Mesenchymal stem cell (in vitro differentiated cells and primary cell): Measurements from ENCODE around the gene CAPN9.

Source experiments
- DNase-seq: peaks from one replicate; pipeline ENCODE4 v3.0.0-alpha.2; 2013
- H2AFZ ChIP-seq: one replicate; pipeline ENCODE4 v1.6.1; 2013; ENCODE audit warnings: low read depth, mild to moderate bottlenecking, control low read depth, inconsistent platforms, low read length, moderate library complexity
- H2AK5ac ChIP-seq: 2 replicates; pipeline ENCODE4 v1.6.1; 2013; ENCODE audit warnings: low read length, moderate library complexity, mild to moderate bottlenecking, inconsistent platforms; ENCODE audit not compliant: severe bottlenecking
- H2BK120ac ChIP-seq: one replicate; pipeline ENCODE4 v1.6.1; 2013; ENCODE audit warnings: low read depth, mild to moderate bottlenecking, inconsistent platforms, low read length, moderate library complexity
- H2BK12ac ChIP-seq, 2 experiments: one replicate each; pipeline ENCODE4 v1.6.1; 2013; ENCODE audit warnings: inconsistent platforms in 2 of 2, low read length in 2 of 2, mild to moderate bottlenecking in 2 of 2, moderate library complexity in 2 of 2, control low read depth in 1 of 2
- H2BK15ac ChIP-seq: one replicate; pipeline ENCODE4 v1.6.1; 2013; ENCODE audit warnings: mild to moderate bottlenecking, low read depth, inconsistent platforms; ENCODE audit not compliant: poor library complexity, severe bottlenecking
- H2BK5ac ChIP-seq: 2 replicates; pipeline ENCODE4 v1.6.1; 2013; ENCODE audit warnings: low read depth, mild to moderate bottlenecking, low read length, control low read depth, inconsistent platforms; ENCODE audit not compliant: poor library complexity, severe bottlenecking
- H3K14ac ChIP-seq, 2 experiments: one replicate each; pipeline ENCODE4 v1.6.1; 2013; ENCODE audit warnings: inconsistent platforms in 2 of 2, low read length in 2 of 2, control low read depth in 1 of 2, mild to moderate bottlenecking in 1 of 2, moderate library complexity in 1 of 2
- H3K18ac ChIP-seq, 2 experiments: one replicate each; pipeline ENCODE4 v1.6.1; 2013; ENCODE audit warnings: inconsistent platforms in 2 of 2, low read length in 2 of 2, control low read depth in 1 of 2, low read depth in 1 of 2, mild to moderate bottlenecking in 1 of 2
- H3K23ac ChIP-seq, 2 experiments: one replicate each; pipeline ENCODE4 v1.6.1; 2013; ENCODE audit warnings: inconsistent platforms in 2 of 2, low read length in 2 of 2, mild to moderate bottlenecking in 2 of 2, moderate library complexity in 2 of 2, control low read depth in 1 of 2
- H3K27ac ChIP-seq: 2 replicates; pipeline ENCODE4 v1.5.1; 2013; ENCODE audit warnings: mild to moderate bottlenecking, moderate library complexity, low read length, control low read depth, inconsistent platforms; ENCODE audit not compliant: poor library complexity, severe bottlenecking
- H3K27me3 ChIP-seq, 2 experiments: 2 replicates each; pipeline versions ENCODE4 v1.6.1 to v1.7.0; 2013; ENCODE audit warnings: low read length in 2 of 2, mild to moderate bottlenecking in 2 of 2, moderate library complexity in 2 of 2, control low read depth in 1 of 2, inconsistent platforms in 1 of 2; ENCODE audit not compliant: control insufficient read depth in 1 of 2, insufficient read depth in 1 of 2
- H3K36me3 ChIP-seq, 2 experiments: 2 replicates each; pipeline versions ENCODE4 v1.6.1 to v1.7.0; 2013; ENCODE audit warnings: low read length in 2 of 2, control low read depth in 1 of 2, inconsistent platforms in 1 of 2, low read depth in 1 of 2, mild to moderate bottlenecking in 1 of 2; ENCODE audit not compliant: insufficient read depth in 2 of 2, control insufficient read depth in 1 of 2
- H3K4ac ChIP-seq, 2 experiments: one replicate each; pipeline ENCODE4 v1.6.1; 2013; ENCODE audit warnings: inconsistent platforms in 2 of 2, low read length in 2 of 2, mild to moderate bottlenecking in 2 of 2, moderate library complexity in 2 of 2, control low read depth in 1 of 2, low read depth in 1 of 2
- H3K4me1 ChIP-seq: 2 replicates; pipeline ENCODE4 v1.6.1; 2013; ENCODE audit warnings: low read depth, low read length, control low read depth; ENCODE audit not compliant: control insufficient read depth, insufficient read depth
- H3K4me2 ChIP-seq: 2 replicates; pipeline ENCODE4 v1.6.1; 2013; ENCODE audit warnings: low read length, mild to moderate bottlenecking, inconsistent platforms; ENCODE audit not compliant: poor library complexity, severe bottlenecking
- H3K4me3 ChIP-seq, 2 experiments: 2 replicates each; pipeline versions ENCODE4 v1.5.1 to v1.7.0; 2013; ENCODE audit warnings: low read length in 2 of 2, mild to moderate bottlenecking in 2 of 2, control low read depth in 1 of 2, low read depth in 1 of 2; ENCODE audit not compliant: insufficient read depth in 1 of 2
- H3K79me1 ChIP-seq: replicated peaks from 2 replicates; pipeline ENCODE4 v1.6.1; 2013; ENCODE audit warnings: mild to moderate bottlenecking, control low read depth, low read length, inconsistent platforms; ENCODE audit not compliant: poor library complexity, severe bottlenecking
- H3K9ac ChIP-seq: 2 replicates; pipeline ENCODE4 v1.7.0; 2013; ENCODE audit warnings: mild to moderate bottlenecking, low read length, moderate library complexity
- H3K9me3 ChIP-seq: 2 replicates; pipeline ENCODE4 v1.7.0; 2013; ENCODE audit warnings: mild to moderate bottlenecking, low read length; ENCODE audit not compliant: control insufficient read depth
- H4K8ac ChIP-seq: one replicate; pipeline ENCODE4 v1.6.1; 2013; ENCODE audit warnings: inconsistent platforms, mild to moderate bottlenecking, low read length, moderate library complexity
- H4K91ac ChIP-seq: one replicate; pipeline ENCODE4 v1.6.1; 2013; ENCODE audit warnings: mild to moderate bottlenecking, low read length, inconsistent platforms
- WGBS: methylation state at CpG from one replicate; pipeline ENCODE4 v1.1.7; 2013; ENCODE audit warnings: mixed read lengths; 5-methylcytosine and 5-hydroxymethylcytosine counted together

The CAPN9 gene

DNA sequence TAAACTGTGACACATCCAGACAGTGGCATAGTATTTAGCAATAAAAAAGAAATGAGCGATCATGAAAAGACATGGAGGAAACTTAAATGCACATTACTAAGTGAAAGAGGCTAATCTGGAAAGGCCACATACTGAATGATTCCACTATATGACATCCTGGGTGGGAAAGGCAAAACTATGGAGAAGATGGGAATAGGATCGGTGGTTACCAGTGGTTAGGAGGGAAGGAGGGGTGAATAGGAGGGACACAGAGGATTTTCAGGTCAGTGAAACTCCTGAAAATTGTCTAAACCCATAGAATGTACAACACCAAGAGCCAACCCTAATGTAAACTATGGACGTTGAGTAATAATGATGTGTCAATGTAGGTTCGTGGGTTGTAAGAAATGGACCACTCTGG is 47.1 kb upstream of the CAPN9 start:
- H2AFZ ChIP-seq, result no peak overlapping the region

DNA sequence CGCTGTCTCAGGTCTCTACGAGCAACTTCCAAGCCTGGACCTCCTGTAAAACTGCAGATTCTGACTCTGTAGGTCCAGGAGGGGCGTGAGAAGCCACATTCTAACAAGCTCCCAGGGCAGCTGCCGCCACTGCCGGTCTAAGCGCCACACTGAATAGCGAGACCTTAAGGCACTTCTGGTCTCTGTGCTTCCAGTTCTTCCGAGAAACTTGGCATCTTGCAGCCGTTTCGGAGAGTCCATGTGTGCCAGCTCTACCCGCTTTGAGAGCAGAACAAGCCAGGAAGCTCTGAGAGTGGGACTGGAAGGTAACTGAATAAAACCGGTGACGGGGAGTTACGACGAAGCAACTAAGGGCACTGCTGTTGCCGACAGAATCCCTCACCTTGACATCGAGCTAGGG is 45.8 kb upstream of the CAPN9 start:
- no peak overlapping the region for H2BK5ac ChIP-seq
- H4K8ac ChIP-seq, result no peak overlapping the region
- no peak overlapping the region for H2BK120ac ChIP-seq
- H3K4ac ChIP-seq, result no peak overlapping the region
- 91% methylated on average over 17 of the region's 17 CpGs for whole genome bisulfite sequencing
- no peak overlapping the region for H2BK12ac ChIP-seq
- no peaks in the 10 kb centered on the region for H3K79me1 ChIP-seq
- no peak for DNase-seq
- no peak overlapping the region for H2AFZ ChIP-seq
- H3K18ac ChIP-seq, result no peak overlapping the region
- no peak overlapping the region for H3K27ac ChIP-seq
- H3K23ac ChIP-seq, result no peak overlapping the region
- H3K4me2 ChIP-seq, result no peak overlapping the region
- H3K4me3 ChIP-seq, result no peak overlapping the region
- H3K9ac ChIP-seq, result no peak overlapping the region
- peaks cover 0 to 12% of the 10 kb centered on the region in 2 experiments for H3K27me3 ChIP-seq
- no peak overlapping the region for H3K14ac ChIP-seq
- peaks cover 9% of the 10 kb centered on the region for H3K4me1 ChIP-seq
- H3K9me3 ChIP-seq, result no peaks in the 10 kb centered on the region
- no peak overlapping the region for H2AK5ac ChIP-seq
- H3K36me3 ChIP-seq, result no peaks in the 10 kb centered on the region
- H4K91ac ChIP-seq, result no peak overlapping the region
- H2BK15ac ChIP-seq, result no peak overlapping the region

More for the DNA sequence above, 47.1 kb upstream of the CAPN9 start:
- Histone ChIP-seq H4K91ac (no peak overlapping the region), H2AK5ac (no peak overlapping the region), H3K4me2 (no peak overlapping the region), H3K9me3 (no peaks in the 10 kb centered on the region), H3K4me3 (no peak overlapping the region), H3K4ac (no peak overlapping the region), H2BK15ac (no peak overlapping the region), H3K36me3 (peaks cover 0 to under 1% of the 10 kb centered on the region in 2 experiments), H2BK120ac (no peak overlapping the region), H3K27me3 (peaks cover 0 to 8% of the 10 kb centered on the region in 2 experiments), H2BK5ac (no peak overlapping the region), H3K79me1 (no peaks in the 10 kb centered on the region), H2BK12ac (no peak overlapping the region), H3K4me1 (peaks cover 9% of the 10 kb centered on the region), H3K18ac (no peak overlapping the region), H3K14ac (no peak overlapping the region), H3K27ac (no peak overlapping the region), H4K8ac (no peak overlapping the region), H3K9ac (no peak overlapping the region), H3K23ac (no peak overlapping the region)
- DNase-seq, result no peak
- 75% methylated on average over 4 of the region's 4 CpGs for WGBS

DNA sequence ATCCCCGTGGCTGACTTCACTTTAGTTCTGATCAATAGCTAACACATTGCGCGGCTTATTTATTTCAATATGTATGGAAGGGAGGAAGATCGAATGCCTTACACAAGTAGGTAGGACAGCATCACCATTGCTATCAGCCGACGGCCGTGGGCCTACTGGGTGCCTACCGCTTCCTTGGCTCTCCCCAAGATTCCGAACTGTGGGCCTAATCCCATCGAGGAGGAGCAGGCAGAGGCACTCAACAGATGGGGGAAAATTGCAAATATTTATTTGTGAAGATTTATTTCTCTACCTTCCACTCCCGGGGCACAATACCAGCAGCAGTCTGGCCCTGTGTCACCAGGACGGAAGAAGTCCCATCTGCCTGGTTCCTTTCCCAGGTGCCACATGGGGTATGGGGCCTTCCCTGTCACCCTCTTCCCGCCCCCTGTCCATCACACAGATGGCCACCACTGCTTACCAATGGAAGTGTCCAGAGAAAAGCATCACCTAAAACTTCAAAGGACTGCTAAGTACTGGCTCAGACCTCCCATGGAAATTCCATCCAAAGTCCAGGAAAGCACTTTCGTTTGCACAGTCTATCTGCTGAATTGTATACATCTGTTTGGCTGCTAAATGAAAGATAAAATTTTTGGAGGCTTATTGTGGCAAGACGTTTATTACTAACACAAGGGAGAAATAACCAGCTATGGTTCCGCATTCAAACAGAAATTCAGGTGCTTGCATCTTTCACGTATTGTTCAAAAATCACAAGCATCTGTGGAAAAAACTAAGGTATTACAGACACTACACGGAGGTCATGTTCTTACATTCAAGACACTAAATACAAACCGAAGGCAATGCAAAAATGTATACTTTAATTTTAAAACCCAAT is 45.1 kb upstream of the CAPN9 start:
- Histone ChIP-seq H3K18ac (no peak overlapping the region), H3K14ac (no peak overlapping the region), H2BK5ac (no peak overlapping the region), H2AFZ (no peak overlapping the region), H3K4ac (no peak overlapping the region), H2BK120ac (no peak overlapping the region), H2AK5ac (no peak overlapping the region), H3K27me3 (peaks cover under 1 to 12% of the 10 kb centered on the region in 2 experiments), H3K27ac (no peak overlapping the region), H3K9ac (no peak overlapping the region), H2BK15ac (no peak overlapping the region), H3K36me3 (no peaks in the 10 kb centered on the region), H3K4me1 (peaks cover 9% of the 10 kb centered on the region), H3K9me3 (no peaks in the 10 kb centered on the region), H4K8ac (no peak overlapping the region), H3K4me2 (no peak overlapping the region), H4K91ac (no peak overlapping the region), H3K79me1 (no peaks in the 10 kb centered on the region), H2BK12ac (no peak overlapping the region), H3K23ac (no peak overlapping the region), H3K4me3 (no peak overlapping the region)
- WGBS, result 90% methylated on average over 19 of the region's 19 CpGs
- no peak for DNase-seq

DNA sequence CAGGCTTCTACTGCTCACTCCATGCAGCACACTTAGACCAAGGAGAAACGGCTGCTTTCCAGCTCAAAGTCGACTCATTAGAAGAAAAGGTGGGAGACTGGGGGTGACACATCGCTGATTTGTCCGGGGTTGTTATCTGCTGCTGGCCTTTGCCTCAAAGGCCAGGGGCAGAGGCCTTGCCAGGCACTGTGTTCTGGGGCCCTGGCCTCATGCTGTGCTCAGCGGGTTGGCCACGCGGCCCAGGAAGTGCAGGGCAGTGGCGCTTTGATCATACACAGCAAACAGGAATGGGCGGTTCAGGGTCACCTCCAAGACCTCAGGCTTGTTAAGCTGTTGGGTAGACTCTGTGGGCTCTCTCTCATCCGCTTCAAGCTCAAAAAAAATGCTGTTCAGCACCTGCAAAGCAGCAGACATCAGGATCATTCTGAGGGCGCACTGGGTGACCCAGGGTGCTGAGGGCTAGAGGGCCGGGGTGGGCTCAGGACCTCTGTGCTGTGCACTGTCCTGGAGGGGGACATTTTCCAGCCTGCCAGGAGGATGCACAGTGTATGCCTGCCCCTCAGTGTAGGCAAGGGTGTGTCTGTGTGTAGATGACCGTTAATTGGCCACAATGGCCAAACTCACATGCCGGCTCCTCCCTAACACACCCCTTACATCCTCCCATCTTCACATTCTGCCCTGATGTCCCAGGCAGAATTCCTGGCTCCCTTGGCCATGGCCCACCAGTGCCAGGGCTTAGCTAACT is 44.1 kb upstream of the CAPN9 start:
- H3K4ac ChIP-seq, result no peak overlapping the region
- no peak overlapping the region for H3K18ac ChIP-seq
- no peak overlapping the region for H3K27ac ChIP-seq
- H2BK12ac ChIP-seq, result no peak overlapping the region
- H2AFZ ChIP-seq, result no peak overlapping the region
- no peak overlapping the region for H4K8ac ChIP-seq
- H4K91ac ChIP-seq, result no peak overlapping the region
- 79% methylated on average over 14 of the region's 14 CpGs for WGBS
- no peaks in the 10 kb centered on the region for H3K79me1 ChIP-seq
- DNase-seq, result no peak
- no peak overlapping the region for H3K9ac ChIP-seq
- H3K4me1 ChIP-seq, result peaks cover 9% of the 10 kb centered on the region
- H3K14ac ChIP-seq, result no peak overlapping the region
- peak overlapping the region in 1 of 2 experiments; percentile 38 for H3K23ac ChIP-seq
- no peaks in the 10 kb centered on the region for H3K36me3 ChIP-seq
- H2BK120ac ChIP-seq, result no peak overlapping the region
- no peak overlapping the region for H2BK5ac ChIP-seq
- H3K4me3 ChIP-seq, result no peak overlapping the region
- no peaks in the 10 kb centered on the region for H3K9me3 ChIP-seq
- no peak overlapping the region for H2BK15ac ChIP-seq
- H3K27me3 ChIP-seq, result peaks cover 4 to 17% of the 10 kb centered on the region in 2 experiments
- H2AK5ac ChIP-seq, result no peak overlapping the region
- no peak overlapping the region for H3K4me2 ChIP-seq
